GM21447 (cell line): ENCODE measurements around the gene XPO4.
"Not testable (repeated sequence)": the region's sequence is repeated elsewhere in the genome, so short reads cannot be mapped to it uniquely, and the experiment has no call there.

Experiments
- ATAC-seq: cut with Tn5 transposase; IDR thresholded peaks from one replicate; pipeline ENCODE4 v1.9.1; 2021; ENCODE audit not compliant: unreplicated experiment

The XPO4 gene

GRCh38 chr13:20902438-20903163 lies at the start of gene XPO4:
Gene XPO4 (minus strand): TSS chr13:20902746. CDS start chr13:20902738, 8 bp downstream.
- peak; percentile 89 for ATAC-seq

DNA sequence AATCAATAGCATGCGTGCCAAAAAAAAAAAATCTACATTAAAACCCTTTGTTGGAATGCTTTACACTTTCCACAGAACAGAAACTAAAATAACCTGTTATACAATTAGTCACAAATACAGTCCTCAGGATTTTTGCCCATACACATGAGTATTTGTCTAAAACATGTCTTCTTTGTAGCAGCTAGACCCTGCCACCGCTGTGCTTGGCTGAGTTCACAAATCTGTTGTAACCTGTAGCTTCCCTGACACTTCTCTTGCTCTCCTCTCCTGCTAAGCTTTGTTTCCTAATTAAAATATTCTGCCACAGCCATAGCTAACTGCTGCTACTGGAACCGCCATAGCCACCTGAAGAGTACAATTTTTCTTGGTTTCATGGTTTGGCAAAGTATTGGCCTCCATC lies 45.5 kb upstream of the XPO4 start:
- not testable (repeated sequence) for ATAC-seq

GRCh38 chr13:20945952-20946383 lies 43.4 kb upstream of the XPO4 start:
- ATAC-seq, result no peak

DNA sequence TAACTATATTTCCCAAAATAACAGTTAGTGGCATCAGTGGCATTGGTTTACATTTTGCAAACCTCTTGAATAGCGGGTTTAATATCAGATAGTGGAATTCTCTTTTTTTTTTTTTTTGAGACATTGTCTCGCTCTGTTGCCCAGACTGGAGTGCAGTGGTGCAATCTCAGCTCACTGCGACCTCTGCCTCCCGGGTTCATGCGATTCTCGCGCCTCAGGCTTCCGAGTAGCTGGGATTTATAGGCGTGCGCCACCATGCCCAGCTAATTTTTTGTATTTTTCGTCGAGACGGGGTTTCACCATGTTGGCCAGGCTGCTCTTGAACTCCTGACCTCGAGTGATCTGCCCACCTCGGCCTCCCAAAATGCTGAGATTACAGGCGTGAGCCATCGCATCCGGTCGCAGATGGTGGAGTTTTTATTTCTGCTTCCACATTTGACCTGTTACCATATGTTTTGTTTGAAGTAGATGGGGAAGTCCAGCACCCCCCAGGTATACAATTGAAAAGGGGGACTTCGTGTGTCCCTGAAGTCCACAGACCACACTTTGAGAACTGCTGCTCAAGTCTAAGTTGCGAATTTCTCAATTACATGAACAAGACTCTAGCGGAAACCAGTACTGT lies 40.5 kb upstream of the XPO4 start:
- ATAC-seq, result no peak

GRCh38 chr13:20940511-20940910 lies 38.0 kb upstream of the XPO4 start:
- not testable (repeated sequence) for ATAC-seq

DNA sequence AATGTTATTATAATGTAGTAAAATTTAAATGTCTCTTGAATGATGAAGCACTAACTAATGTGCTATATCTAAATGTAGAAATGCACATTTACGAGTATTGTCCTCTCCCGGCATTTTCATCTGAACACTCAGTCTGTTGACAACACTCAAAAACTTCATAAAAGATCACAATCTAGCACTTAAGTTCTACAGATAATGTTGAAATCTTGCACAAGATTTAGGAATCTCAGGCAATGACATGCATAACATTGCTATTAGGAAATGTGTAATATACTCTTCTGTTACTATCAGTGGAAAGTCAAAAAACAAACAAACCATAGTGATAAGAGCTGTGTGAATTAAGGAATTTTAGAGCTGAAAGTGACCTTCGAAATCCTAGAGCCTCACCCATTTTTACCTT lies 37.5 kb upstream of the XPO4 start:
- ATAC-seq, result no peak

DNA sequence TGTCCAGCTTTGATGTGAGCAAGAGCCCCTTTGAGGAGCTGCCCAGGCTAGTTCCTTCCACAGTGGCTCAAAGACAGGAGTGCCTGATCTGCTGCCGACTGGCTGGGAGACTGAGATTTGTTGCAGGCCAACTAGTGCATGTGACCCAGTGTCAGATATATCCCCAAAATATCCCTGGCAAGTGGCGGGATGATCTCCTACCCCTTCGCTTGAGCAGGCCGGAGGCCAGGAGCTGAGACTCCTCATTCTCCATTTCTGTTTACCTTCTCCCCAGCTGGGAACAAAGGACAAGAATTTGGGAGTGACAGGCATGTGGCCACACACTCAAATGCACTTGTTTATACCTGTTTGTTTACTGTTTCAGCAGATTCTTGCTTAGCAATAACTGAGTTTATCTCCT lies 37.1 kb upstream of the XPO4 start:
- ATAC-seq, result no peak

DNA sequence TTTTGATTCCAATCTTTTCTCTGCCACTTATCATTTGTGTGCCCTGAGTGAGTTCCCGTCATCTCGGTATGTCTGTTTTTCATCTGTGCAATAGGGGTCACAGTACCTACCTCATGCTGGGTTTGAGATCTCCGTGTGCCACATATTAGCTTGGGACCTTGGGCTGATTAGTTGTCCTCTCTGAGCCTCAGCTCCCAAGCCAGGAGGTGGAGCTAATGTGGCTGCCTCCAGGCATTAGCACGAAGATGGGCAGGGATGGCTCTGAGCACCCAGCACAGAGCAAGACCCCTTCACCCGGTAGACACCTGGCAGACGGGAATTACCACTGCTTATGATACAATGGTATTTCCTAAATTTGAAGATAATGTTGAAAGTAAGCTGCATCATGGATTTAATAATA lies 35.8 kb upstream of the XPO4 start:
- ATAC-seq, result no peak

- no peak for ATAC-seq
Measured at GRCh38 chr13:20927596-20928257, 25.2 kb upstream of the XPO4 start.

- not testable (repeated sequence) for ATAC-seq
Measured at GRCh38 chr13:20925395-20925790, 22.8 kb upstream of the XPO4 start.

- ATAC-seq, result no peak
Measured at GRCh38 chr13:20924758-20925394, 22.3 kb upstream of the XPO4 start.

DNA sequence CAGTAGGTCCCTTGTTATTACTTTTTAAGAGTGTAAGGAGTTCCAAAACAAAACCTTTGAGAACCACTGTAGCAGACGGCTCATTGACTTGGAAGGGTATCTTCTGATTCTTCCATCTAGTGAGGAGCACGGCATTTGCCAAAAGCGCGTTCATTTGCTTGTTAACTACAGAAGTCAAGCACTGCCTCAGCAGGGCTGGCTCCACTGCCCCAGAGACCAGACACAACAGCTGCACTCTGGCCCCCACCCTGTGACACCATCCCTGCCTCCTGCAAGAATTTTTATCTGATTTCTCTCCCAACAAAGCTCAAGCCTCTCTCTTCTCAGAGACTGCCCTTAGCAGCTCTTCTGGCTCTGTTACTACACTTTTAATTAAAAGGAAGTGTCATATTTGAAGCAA lies 20.7 kb upstream of the XPO4 start:
- ATAC-seq, result no peak

GRCh38 chr13:20921572-20921971 lies 19.0 kb upstream of the XPO4 start:
- no peak for ATAC-seq

DNA sequence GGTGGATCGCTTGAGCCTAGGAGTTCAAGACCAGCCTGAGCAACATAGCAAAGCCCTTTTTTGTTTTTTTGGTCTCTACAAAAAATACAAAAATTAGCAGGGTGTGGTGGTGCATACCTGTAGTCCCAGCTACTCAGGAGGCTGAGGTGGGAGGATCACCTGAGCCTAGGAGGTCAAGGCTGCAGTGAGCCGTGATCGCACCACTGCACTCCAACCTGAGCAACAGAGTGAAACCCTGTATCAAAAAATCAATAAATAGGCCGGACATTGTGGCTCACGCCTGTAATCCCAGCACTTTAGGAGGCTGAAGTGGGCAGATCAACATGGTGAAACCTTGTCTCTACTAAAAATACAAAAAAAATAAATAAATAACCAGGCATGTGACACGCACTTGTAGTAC lies 13.1 kb upstream of the XPO4 start:
- not testable (repeated sequence) for ATAC-seq

- ATAC-seq, result no peak
Measured at GRCh38 chr13:20911037-20911436, 8.5 kb upstream of the XPO4 start.

DNA sequence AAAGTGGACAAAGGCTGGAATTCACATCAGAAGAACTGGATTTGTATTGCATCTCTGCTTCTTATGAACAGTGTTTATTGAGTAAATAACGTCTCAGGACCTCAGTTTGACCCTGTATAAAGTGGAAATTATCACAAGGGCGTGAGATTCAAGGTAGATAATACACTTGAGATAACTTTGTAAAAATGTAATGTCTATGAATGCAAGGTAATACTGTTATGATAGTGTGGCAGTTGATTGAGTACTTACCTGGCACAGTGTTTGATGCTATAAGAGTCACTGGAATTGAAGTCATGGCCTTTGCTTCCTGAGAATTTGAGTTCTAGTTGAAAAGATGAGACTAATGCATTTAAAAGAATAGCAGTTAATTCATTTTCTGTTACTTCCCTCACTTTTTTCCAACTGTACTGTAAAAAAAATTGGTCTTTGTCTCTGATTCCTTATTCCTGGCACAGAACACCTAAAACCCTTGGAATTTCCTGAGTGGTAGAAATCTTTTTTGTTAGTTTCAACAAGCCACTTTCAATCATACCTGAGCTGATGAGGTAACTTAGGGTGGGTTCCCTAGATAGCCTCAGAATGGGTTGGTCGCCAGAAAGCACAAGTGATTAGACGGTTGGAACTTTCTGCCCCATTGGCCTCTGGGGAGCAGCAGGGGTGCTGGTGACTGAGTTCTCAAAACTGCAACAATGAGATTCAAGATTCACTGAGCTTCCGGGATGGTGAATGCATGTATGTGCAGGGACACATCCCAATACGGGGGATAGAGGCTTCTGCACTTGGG lies 6.4 kb upstream of the XPO4 start:
- no peak for ATAC-seq

- no peak for ATAC-seq
Measured at GRCh38 chr13:20904908-20905307, 2.4 kb upstream of the XPO4 start.

- ATAC-seq, result no peak
Measured at GRCh38 chr13:20903164-20903475, 574 bp upstream of the XPO4 start.

- ATAC-seq, result peak; percentile 44
Measured at GRCh38 chr13:20901668-20902437, 693 bp downstream of the XPO4 start.

DNA sequence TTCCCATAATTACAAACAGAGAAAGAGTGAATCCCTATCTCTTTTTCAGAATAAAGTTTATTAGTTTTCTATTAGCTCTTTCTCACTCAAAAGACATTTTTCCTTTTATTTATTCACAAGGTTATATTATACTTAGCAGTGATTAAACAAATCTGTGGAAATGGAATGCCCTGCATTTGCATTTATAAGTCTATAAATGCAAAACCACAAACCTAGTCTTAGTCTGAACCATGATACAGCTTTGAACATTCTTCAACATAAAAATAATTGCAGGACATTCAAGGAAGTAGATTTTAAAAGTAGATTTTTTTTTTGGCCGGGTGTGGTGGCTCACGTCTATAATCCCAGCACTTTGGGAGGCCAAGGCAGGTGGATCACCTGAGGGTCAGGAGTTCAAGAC lies 8.3 kb downstream of the XPO4 start:
- ATAC-seq, result no peak
